Liver (tissue), 3 donors: Measurements from ENCODE around the gene CEPT1.

Experiments
- ATF3 ChIP-seq: IDR thresholded peaks from 2 replicates; pipeline ENCODE4 v1.6.1; 2016; ENCODE audit warnings: antibody characterized with exemption
- EGR1 ChIP-seq, 2 donors: IDR thresholded peaks; 2 replicates each; pipeline ENCODE4 v1.6.1; 2016 to 2018; ENCODE audit warnings: antibody characterized with exemption in 2 of 2, low read depth in 2 of 2
- GABPA ChIP-seq, 2 donors: IDR thresholded peaks in 1 of 2; conservative IDR thresholded peaks in 1 of 2; 2 replicates each; pipeline ENCODE4 v1.6.1; 2016; ENCODE audit warnings: antibody characterized with exemption in 2 of 2, mild to moderate bottlenecking in 1 of 2, moderate library complexity in 1 of 2
- HNF4G ChIP-seq: IDR thresholded peaks from 2 replicates; pipeline ENCODE4 v1.6.1; 2016; ENCODE audit warnings: antibody characterized with exemption
- JUND ChIP-seq, 2 donors: IDR thresholded peaks; 2 replicates each; pipeline ENCODE4 v1.6.1; 2016; ENCODE audit warnings: antibody characterized with exemption in 2 of 2
- MAX ChIP-seq: IDR thresholded peaks from 2 replicates; pipeline ENCODE4 v1.6.1; 2016; ENCODE audit warnings: antibody characterized with exemption
- NR2F2 ChIP-seq: IDR thresholded peaks from 2 replicates; pipeline ENCODE4 v1.6.1; 2016; ENCODE audit warnings: antibody characterized with exemption
- RAD21 ChIP-seq, 2 donors: IDR thresholded peaks; 2 replicates each; pipeline ENCODE4 v1.6.1; 2016; ENCODE audit warnings: antibody characterized with exemption in 2 of 2, mild to moderate bottlenecking in 2 of 2
- RXRA ChIP-seq, 2 donors: IDR thresholded peaks; 2 replicates each; pipeline ENCODE4 v1.6.1; 2017 to 2018; ENCODE audit warnings: antibody characterized with exemption in 2 of 2, mild to moderate bottlenecking in 1 of 2
- SP1 ChIP-seq: IDR thresholded peaks from 2 replicates; pipeline ENCODE4 v1.6.1; 2018; ENCODE audit warnings: antibody characterized with exemption, mild to moderate bottlenecking
- TAF1 ChIP-seq: conservative IDR thresholded peaks from 2 replicates; pipeline ENCODE4 v1.6.1; 2016; ENCODE audit warnings: antibody characterized with exemption, mild to moderate bottlenecking
- ZBTB33 ChIP-seq: IDR thresholded peaks from 2 replicates; pipeline ENCODE4 v1.6.1; 2016; ENCODE audit warnings: antibody characterized with exemption
- TF ChIP-seq, protein P1 (sequence below): fragments of 150-350 bp; IDR thresholded peaks from 2 replicates; pipeline ENCODE4 v1.5.1; 2017; ENCODE audit warnings: improper control_type of control experiment, low read depth, low read length; ENCODE audit not compliant: missing input control
- TF ChIP-seq, protein P2 (sequence below): IDR thresholded peaks from 2 replicates; pipeline ENCODE4 v1.6.1; 2016; ENCODE audit warnings: antibody characterized with exemption, mild to moderate bottlenecking
- donor health status: healthy.
- donor health status: healthy.

DNA sequence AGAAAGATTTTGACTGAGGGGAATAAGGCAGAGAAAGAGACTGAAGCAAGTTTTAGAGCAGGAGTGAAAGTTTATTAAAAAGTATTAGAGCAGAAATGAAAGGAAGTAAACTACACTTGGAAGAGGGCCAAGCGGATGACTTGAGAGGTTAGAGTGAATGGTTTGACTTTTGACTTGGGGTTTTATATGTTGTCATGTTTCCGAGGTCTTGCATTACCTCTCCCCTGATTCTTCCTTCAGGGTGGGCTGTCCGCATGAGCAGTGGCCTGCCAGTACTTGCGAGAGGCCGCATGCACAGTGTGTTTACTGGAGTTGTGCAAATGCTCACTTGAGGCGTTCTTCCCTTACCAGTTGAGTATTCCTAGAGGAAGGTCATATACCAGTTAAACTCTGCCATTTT lies 73.4 kb downstream of the CEPT1 start:
- TF ChIP-seq SP1: no peak
- TF ChIP-seq, protein P1, sequence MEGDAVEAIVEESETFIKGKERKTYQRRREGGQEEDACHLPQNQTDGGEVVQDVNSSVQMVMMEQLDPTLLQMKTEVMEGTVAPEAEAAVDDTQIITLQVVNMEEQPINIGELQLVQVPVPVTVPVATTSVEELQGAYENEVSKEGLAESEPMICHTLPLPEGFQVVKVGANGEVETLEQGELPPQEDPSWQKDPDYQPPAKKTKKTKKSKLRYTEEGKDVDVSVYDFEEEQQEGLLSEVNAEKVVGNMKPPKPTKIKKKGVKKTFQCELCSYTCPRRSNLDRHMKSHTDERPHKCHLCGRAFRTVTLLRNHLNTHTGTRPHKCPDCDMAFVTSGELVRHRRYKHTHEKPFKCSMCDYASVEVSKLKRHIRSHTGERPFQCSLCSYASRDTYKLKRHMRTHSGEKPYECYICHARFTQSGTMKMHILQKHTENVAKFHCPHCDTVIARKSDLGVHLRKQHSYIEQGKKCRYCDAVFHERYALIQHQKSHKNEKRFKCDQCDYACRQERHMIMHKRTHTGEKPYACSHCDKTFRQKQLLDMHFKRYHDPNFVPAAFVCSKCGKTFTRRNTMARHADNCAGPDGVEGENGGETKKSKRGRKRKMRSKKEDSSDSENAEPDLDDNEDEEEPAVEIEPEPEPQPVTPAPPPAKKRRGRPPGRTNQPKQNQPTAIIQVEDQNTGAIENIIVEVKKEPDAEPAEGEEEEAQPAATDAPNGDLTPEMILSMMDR: no peak
- no peak for TF ChIP-seq JUND (IDR thresholded peaks at IDR 0.05)
- no peak for TF ChIP-seq TAF1
- no peak for TF ChIP-seq ATF3
- TF ChIP-seq RXRA (IDR thresholded peaks at IDR 0.05): no peak
- no peak for TF ChIP-seq MAX
- no peak for TF ChIP-seq GABPA (IDR thresholded peaks at IDR 0.05 in 1 of 2, conservative IDR thresholded peaks at IDR 0.05 in 1 of 2)
- TF ChIP-seq, protein P2, sequence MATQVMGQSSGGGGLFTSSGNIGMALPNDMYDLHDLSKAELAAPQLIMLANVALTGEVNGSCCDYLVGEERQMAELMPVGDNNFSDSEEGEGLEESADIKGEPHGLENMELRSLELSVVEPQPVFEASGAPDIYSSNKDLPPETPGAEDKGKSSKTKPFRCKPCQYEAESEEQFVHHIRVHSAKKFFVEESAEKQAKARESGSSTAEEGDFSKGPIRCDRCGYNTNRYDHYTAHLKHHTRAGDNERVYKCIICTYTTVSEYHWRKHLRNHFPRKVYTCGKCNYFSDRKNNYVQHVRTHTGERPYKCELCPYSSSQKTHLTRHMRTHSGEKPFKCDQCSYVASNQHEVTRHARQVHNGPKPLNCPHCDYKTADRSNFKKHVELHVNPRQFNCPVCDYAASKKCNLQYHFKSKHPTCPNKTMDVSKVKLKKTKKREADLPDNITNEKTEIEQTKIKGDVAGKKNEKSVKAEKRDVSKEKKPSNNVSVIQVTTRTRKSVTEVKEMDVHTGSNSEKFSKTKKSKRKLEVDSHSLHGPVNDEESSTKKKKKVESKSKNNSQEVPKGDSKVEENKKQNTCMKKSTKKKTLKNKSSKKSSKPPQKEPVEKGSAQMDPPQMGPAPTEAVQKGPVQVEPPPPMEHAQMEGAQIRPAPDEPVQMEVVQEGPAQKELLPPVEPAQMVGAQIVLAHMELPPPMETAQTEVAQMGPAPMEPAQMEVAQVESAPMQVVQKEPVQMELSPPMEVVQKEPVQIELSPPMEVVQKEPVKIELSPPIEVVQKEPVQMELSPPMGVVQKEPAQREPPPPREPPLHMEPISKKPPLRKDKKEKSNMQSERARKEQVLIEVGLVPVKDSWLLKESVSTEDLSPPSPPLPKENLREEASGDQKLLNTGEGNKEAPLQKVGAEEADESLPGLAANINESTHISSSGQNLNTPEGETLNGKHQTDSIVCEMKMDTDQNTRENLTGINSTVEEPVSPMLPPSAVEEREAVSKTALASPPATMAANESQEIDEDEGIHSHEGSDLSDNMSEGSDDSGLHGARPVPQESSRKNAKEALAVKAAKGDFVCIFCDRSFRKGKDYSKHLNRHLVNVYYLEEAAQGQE: no peak
- no peak for TF ChIP-seq NR2F2
- no peak for TF ChIP-seq EGR1 (IDR thresholded peaks at IDR 0.05; ENCODE audit: low read depth in 2 of 2)
- no peak for TF ChIP-seq HNF4G
- no peak for TF ChIP-seq RAD21 (IDR thresholded peaks at IDR 0.05)
- TF ChIP-seq ZBTB33: no peak
